ENCODE results near the gene KITLG. TPM values are rescaled to one million over a fixed set of nuclear protein-coding genes. Genes with fewer than 3 reads are reported as not detected.

Gene KITLG
- total RNA-seq, 1 donor from 2014 or later, result 77.5 TPM

GRCh38 chr12:88522961-88523360 is 57.3 kb downstream of the KITLG start:
- Histone ChIP-seq H3K27ac (no peak overlapping the region), H3K4me3 (no peak overlapping the region), H3K4me1 (peaks cover 10% of the 10 kb centered on the region), H3K9me3 (no peaks in the 10 kb centered on the region), H3K27me3 (ENCODE audit: low read depth) (no peaks in the 10 kb centered on the region), H3K36me3 (peaks cover 27% of the 10 kb centered on the region)
- DNase-seq (no peak), ATAC-seq (no peak)
- intact Hi-C loops (cut with DNase I), result no loop called here
- no peak for TF ChIP-seq CTCF (IDR thresholded peaks at IDR 0.05)

DNA sequence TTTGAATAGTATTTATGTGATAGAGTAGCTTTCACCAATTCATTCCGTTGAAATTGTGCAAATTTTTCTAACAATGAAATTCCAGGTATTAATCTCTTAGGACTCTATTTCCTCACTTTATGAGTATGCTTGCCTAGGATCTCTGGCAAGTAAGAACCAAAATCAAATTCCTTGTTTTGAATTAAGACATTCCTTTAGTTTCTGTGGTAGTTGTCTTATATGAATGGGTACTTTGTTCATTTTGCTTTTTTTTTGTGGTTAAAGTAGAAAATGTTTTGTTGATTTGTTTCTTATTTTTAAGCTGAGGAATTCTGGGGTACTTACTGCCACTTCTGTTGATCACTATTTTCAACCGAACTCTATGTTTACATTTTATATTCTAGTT is 59.8 kb downstream of the KITLG start:
- no peak for ATAC-seq
- Histone ChIP-seq H3K9me3 (no peaks in the 10 kb centered on the region), H3K27ac (no peak overlapping the region), H3K27me3 (ENCODE audit: low read depth) (no peaks in the 10 kb centered on the region), H3K4me3 (no peak overlapping the region), H3K4me1 (peaks cover 10% of the 10 kb centered on the region), H3K36me3 (peaks cover 25% of the 10 kb centered on the region)
- intact Hi-C loops (cut with DNase I), result no loop called here
- no peak for TF ChIP-seq CTCF (IDR thresholded peaks at IDR 0.05)
- no peak for DNase-seq

GRCh38 chr12:88519802-88520435 is 60.4 kb downstream of the KITLG start:
- Histone ChIP-seq H3K4me1 (peaks cover 10% of the 10 kb centered on the region), H3K4me3 (no peak overlapping the region), H3K27me3 (ENCODE audit: low read depth) (no peaks in the 10 kb centered on the region), H3K36me3 (peaks cover 25% of the 10 kb centered on the region), H3K9me3 (no peaks in the 10 kb centered on the region), H3K27ac (no peak overlapping the region)
- DNase-seq, result no peak
- peak; percentile 77 to 92 for ATAC-seq
- intact Hi-C loops (cut with DNase I), result no loop called here
- TF ChIP-seq CTCF (IDR thresholded peaks at IDR 0.05), result no peak

- no peak for TF ChIP-seq CTCF (IDR thresholded peaks at IDR 0.05)
- Histone ChIP-seq H3K4me1 (peaks cover 10% of the 10 kb centered on the region), H3K27me3 (ENCODE audit: low read depth) (no peaks in the 10 kb centered on the region), H3K27ac (no peak overlapping the region), H3K36me3 (peaks cover 23% of the 10 kb centered on the region), H3K4me3 (no peak overlapping the region), H3K9me3 (no peaks in the 10 kb centered on the region)
- DNase-seq (no peak), ATAC-seq (peak; percentile 22 to 51)
- intact Hi-C loops (cut with DNase I), result no loop called here
These were observed 61.3 kb downstream of the KITLG start for GRCh38 chr12:88518863-88519403.

- ATAC-seq, result no peak
These were observed 63.5 kb downstream of the KITLG start for GRCh38 chr12:88516811-88517210.

More at GRCh38 chr12:88516811-88517210, 63.5 kb downstream of the KITLG start:
- no peaks in the 10 kb centered on the region for H3K27me3 ChIP-seq (ENCODE audit: low read depth)
- H3K4me1 ChIP-seq, result peaks cover 10% of the 10 kb centered on the region
- peaks cover 23% of the 10 kb centered on the region for H3K36me3 ChIP-seq
- no peak for TF ChIP-seq CTCF (IDR thresholded peaks at IDR 0.05)
- DNase-seq, result no peak
- no peak overlapping the region for H3K27ac ChIP-seq
- no peak overlapping the region for H3K4me3 ChIP-seq
- H3K9me3 ChIP-seq, result no peaks in the 10 kb centered on the region
- intact Hi-C loops (cut with DNase I), result no loop called here

All from lower lobe of right lung (tissue), 2 donors.